ENCODE data around the gene ACO1. TPM values are rescaled to one million over a fixed set of nuclear protein-coding genes. Genes with fewer than 3 reads are reported as not detected.

ACO1 gene
- total RNA-seq, 2 donors from 2014 or later = 48.8 to 51.1 TPM

- intact Hi-C loops (cut with DNase I) = no loop called here
- Histone ChIP-seq H3K27ac (no peak overlapping the region), H3K9me3 (no peaks in the 10 kb centered on the region), H3K36me3 (replicated peaks in 1 of 2; ENCODE audit: insufficient read depth in 1 of 2, low read depth in 2 of 2) (peaks cover 4 to 6% of the 10 kb centered on the region in 2 donors), H3K4me1 (peaks cover 19% of the 10 kb centered on the region), H3K4me3 (no peak overlapping the region), H3K27me3 (no peaks in the 10 kb centered on the region)
- TF ChIP-seq POLR2A (IDR thresholded peaks at IDR 0.05) (no peak), CTCF (IDR thresholded peaks at IDR 0.05) (no peak)
- WGBS, 2 donors = 65 to 86% methylated on average over 1 of the region's 1 CpG
- DNase-seq (no peak), ATAC-seq (no peak)
Measured at GRCh38 chr9:32401488-32401887, 17.0 kb downstream of the ACO1 start.

GRCh38 chr9:32403567-32404260 is 19.3 kb downstream of the ACO1 start:
- H3K27ac ChIP-seq = no peak overlapping the region
- H3K4me1 ChIP-seq = peaks cover 15% of the 10 kb centered on the region
- no peaks in the 10 kb centered on the region for H3K9me3 ChIP-seq
- ATAC-seq (no peak), DNase-seq (no peak)
- TF ChIP-seq POLR2A (IDR thresholded peaks at IDR 0.05) = no peak
- TF ChIP-seq CTCF (IDR thresholded peaks at IDR 0.05) = no peak
- H3K27me3 ChIP-seq = no peaks in the 10 kb centered on the region
- 81 to 83% methylated on average over 3 of the region's 3 CpGs for WGBS, 2 donors
- intact Hi-C loops (cut with DNase I) = no loop called here
- peaks cover 12 to 20% of the 10 kb centered on the region in 2 donors for H3K36me3 ChIP-seq (replicated peaks in 1 of 2; ENCODE audit: insufficient read depth in 1 of 2, low read depth in 2 of 2)
- no peak overlapping the region for H3K4me3 ChIP-seq

GRCh38 chr9:32404402-32404801 is 20.0 kb downstream of the ACO1 start:
- no peak overlapping the region for H3K4me3 ChIP-seq
- ATAC-seq (no peak), DNase-seq (no peak)
- no peak for TF ChIP-seq CTCF (IDR thresholded peaks at IDR 0.05)
- no peak for TF ChIP-seq POLR2A (IDR thresholded peaks at IDR 0.05)
- no peak overlapping the region for H3K27ac ChIP-seq
- intact Hi-C loops (cut with DNase I) = no loop called here
- peaks cover 14 to 23% of the 10 kb centered on the region in 2 donors for H3K36me3 ChIP-seq (replicated peaks in 1 of 2; ENCODE audit: insufficient read depth in 1 of 2, low read depth in 2 of 2)
- H3K4me1 ChIP-seq = peaks cover 15% of the 10 kb centered on the region
- H3K27me3 ChIP-seq = no peaks in the 10 kb centered on the region
- WGBS, 2 donors = 86 to 100% methylated on average over 1 of the region's 1 CpG
- no peaks in the 10 kb centered on the region for H3K9me3 ChIP-seq

- intact Hi-C loops (cut with DNase I) = no loop called here
- Histone ChIP-seq H3K4me3 (no peak overlapping the region), H3K27ac (no peak overlapping the region), H3K36me3 (replicated peaks in 1 of 2; ENCODE audit: insufficient read depth in 1 of 2, low read depth in 2 of 2) (peaks cover 14 to 25% of the 10 kb centered on the region in 2 donors), H3K4me1 (peaks cover 15% of the 10 kb centered on the region), H3K9me3 (no peaks in the 10 kb centered on the region), H3K27me3 (no peaks in the 10 kb centered on the region)
- ATAC-seq = no peak
- no peak for DNase-seq
- WGBS, 2 donors = 83 to 85% methylated on average over 8 of the region's 8 CpGs
- TF ChIP-seq CTCF (IDR thresholded peaks at IDR 0.05) (no peak), POLR2A (IDR thresholded peaks at IDR 0.05) (no peak)
Measured at GRCh38 chr9:32404856-32405255, 20.4 kb downstream of the ACO1 start.

GRCh38 chr9:32405506-32405905 is 21.1 kb downstream of the ACO1 start:
- no peak for TF ChIP-seq CTCF (IDR thresholded peaks at IDR 0.05)
- WGBS, 2 donors = 95 to 98% methylated on average over 2 of the region's 2 CpGs
- Histone ChIP-seq H3K4me1 (peaks cover 15% of the 10 kb centered on the region), H3K9me3 (no peaks in the 10 kb centered on the region), H3K4me3 (no peak overlapping the region), H3K36me3 (replicated peaks in 1 of 2; ENCODE audit: insufficient read depth in 1 of 2, low read depth in 2 of 2) (peaks cover 14 to 25% of the 10 kb centered on the region in 2 donors), H3K27ac (no peak overlapping the region), H3K27me3 (no peaks in the 10 kb centered on the region)
- intact Hi-C loops (cut with DNase I) = no loop called here
- DNase-seq = no peak
- no peak for ATAC-seq
